ENCODE measurements around the gene LRRK1.

LRRK1 gene

GRCh38 chr15:100901702-100902435 is 17.3 kb upstream of the LRRK1 start:
- DNase-seq = no peak
- Mint-ChIP-seq H3K36me3 (ENCODE audit: low read depth) (no peaks in the 10 kb centered on the region), H3K27ac (peak overlapping the region; percentile 63), H3K4me1 (peaks cover 58% of the 10 kb centered on the region), H3K27me3 (ENCODE audit: low read depth, poor library complexity) (peaks cover 31% of the 10 kb centered on the region), H3K9me3 (peaks cover 10% of the 10 kb centered on the region), H3K4me3 (no peak overlapping the region)
- TF ChIP-seq, protein P1, sequence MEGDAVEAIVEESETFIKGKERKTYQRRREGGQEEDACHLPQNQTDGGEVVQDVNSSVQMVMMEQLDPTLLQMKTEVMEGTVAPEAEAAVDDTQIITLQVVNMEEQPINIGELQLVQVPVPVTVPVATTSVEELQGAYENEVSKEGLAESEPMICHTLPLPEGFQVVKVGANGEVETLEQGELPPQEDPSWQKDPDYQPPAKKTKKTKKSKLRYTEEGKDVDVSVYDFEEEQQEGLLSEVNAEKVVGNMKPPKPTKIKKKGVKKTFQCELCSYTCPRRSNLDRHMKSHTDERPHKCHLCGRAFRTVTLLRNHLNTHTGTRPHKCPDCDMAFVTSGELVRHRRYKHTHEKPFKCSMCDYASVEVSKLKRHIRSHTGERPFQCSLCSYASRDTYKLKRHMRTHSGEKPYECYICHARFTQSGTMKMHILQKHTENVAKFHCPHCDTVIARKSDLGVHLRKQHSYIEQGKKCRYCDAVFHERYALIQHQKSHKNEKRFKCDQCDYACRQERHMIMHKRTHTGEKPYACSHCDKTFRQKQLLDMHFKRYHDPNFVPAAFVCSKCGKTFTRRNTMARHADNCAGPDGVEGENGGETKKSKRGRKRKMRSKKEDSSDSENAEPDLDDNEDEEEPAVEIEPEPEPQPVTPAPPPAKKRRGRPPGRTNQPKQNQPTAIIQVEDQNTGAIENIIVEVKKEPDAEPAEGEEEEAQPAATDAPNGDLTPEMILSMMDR (IDR thresholded peaks at IDR 0.05) = no peak

DNA sequence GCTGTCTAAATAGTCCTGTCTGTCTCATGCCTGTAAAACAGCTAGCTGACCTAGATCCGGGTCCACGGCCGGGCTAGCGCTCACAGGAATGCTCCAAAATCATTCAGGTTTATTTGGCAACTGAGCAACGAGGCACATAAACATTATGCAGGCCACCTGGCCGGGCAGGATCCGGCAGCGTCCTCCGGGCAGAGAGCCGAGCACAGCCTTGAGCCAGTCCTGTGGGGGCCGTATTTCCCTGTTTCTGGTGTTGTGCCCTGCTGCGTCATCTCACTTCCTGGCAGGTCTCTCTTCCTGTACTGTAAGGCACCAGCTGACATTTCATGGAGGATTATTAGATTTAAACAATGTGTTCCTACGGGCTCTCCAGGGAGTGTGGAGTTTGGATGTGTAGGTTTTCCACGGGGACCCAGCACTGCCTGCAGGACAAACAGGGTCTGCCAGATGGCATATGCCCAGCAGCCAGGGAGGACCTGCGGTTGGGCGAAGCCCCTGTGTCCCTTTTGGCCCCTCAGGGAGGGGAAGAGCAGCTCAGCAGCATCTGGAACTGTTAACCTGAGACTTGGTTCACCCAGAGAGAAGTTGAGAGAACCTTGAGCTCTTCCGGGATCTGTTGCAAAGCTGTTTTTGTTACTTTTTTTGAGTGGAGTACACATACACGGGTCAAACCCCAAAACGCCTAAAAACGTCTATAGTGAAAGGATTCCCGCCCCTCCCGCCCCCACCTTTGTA is 16.6 kb upstream of the LRRK1 start:
- peak overlapping the region; percentile 63 for H3K27ac Mint-ChIP-seq
- peaks cover 10% of the 10 kb centered on the region for H3K9me3 Mint-ChIP-seq
- DNase-seq = no peak
- peaks cover 58% of the 10 kb centered on the region for H3K4me1 Mint-ChIP-seq
- H3K36me3 Mint-ChIP-seq (ENCODE audit: low read depth) = no peaks in the 10 kb centered on the region
- TF ChIP-seq, protein P1 (IDR thresholded peaks at IDR 0.05) = no peak
- no peak overlapping the region for H3K4me3 Mint-ChIP-seq
- peaks cover 28% of the 10 kb centered on the region for H3K27me3 Mint-ChIP-seq (ENCODE audit: low read depth, poor library complexity)

GRCh38 chr15:100903168-100903554 is 16.0 kb upstream of the LRRK1 start:
- H3K36me3 Mint-ChIP-seq (ENCODE audit: low read depth) = no peaks in the 10 kb centered on the region
- peaks cover 28% of the 10 kb centered on the region for H3K27me3 Mint-ChIP-seq (ENCODE audit: low read depth, poor library complexity)
- H3K4me3 Mint-ChIP-seq = no peak overlapping the region
- DNase-seq = no peak
- H3K4me1 Mint-ChIP-seq = peaks cover 58% of the 10 kb centered on the region
- H3K9me3 Mint-ChIP-seq = peaks cover 10% of the 10 kb centered on the region
- TF ChIP-seq, protein P1 (IDR thresholded peaks at IDR 0.05) = no peak
- no peak overlapping the region for H3K27ac Mint-ChIP-seq

DNA sequence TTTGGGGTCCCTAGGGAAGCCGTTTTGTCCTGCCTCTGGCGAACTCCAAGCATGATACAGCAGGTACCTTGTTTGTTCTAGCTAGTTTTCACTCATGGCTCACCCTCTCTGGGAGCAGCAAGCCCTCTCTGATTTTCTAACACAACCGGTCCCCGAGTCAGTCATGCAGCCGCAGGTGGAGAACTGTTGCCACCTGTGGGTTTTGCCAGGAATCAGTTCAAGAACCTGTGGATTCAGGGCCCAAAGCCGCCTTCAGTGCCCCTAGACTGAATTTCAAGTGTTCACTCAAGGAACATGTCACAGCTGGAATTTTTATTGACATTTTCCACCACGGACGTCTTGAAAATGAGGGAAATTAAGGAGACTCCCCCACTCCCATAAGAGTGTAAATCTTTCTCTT is 13.3 kb upstream of the LRRK1 start:
- TF ChIP-seq, protein P1 (IDR thresholded peaks at IDR 0.05) = no peak
- H3K27ac Mint-ChIP-seq = no peak overlapping the region
- H3K4me1 Mint-ChIP-seq = peaks cover 42% of the 10 kb centered on the region
- H3K9me3 Mint-ChIP-seq = peaks cover 10% of the 10 kb centered on the region
- no peaks in the 10 kb centered on the region for H3K36me3 Mint-ChIP-seq (ENCODE audit: low read depth)
- no peak overlapping the region for H3K4me3 Mint-ChIP-seq
- no peak for DNase-seq
- peaks cover 44% of the 10 kb centered on the region for H3K27me3 Mint-ChIP-seq (ENCODE audit: low read depth, poor library complexity)

DNA sequence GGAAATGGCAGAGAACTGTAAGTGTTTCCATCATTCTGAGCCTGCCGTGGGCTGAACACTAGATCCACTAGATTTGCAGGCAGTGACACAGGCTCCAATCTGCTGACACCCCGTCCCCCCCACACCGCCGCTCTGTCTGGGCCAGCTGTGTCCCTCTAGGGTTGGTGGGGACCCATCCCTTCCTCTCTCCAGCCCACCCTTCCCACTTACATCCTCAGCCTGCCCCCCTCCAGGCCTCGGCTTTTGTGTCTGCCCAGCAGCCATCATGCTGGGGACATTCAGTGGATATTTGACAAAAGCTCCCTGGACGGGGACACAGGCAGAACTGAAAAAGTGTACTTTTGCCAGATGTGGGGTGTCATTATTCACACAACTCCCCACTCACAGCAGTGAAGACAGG is 10.7 kb upstream of the LRRK1 start:
- Mint-ChIP-seq H3K27ac (no peak overlapping the region), H3K9me3 (peaks cover 23% of the 10 kb centered on the region), H3K27me3 (ENCODE audit: low read depth, poor library complexity) (peaks cover 35% of the 10 kb centered on the region), H3K4me3 (no peak overlapping the region), H3K36me3 (ENCODE audit: low read depth) (peaks cover 2% of the 10 kb centered on the region), H3K4me1 (peaks cover 17% of the 10 kb centered on the region)
- TF ChIP-seq, protein P1 (IDR thresholded peaks at IDR 0.05) = no peak
- no peak for DNase-seq

Measured in nephron progenitor cell (in vitro differentiated cells).